K562 (cell line): ENCODE data around the gene ARHGAP24. TPM values are rescaled to one million over a fixed set of nuclear protein-coding genes. Genes with fewer than 3 reads are reported as not detected.

Source experiments
- ATAC-seq: fragments of 200-7000 bp; cut with Tn5 transposase; 3 replicates; pipeline ENCODE4 v1.9.1; 2020; ENCODE audit warnings: moderate library complexity
- BruUV-seq: library from RNA; stranded (reverse); fragments of 400-500 nt; replicated peaks from 2 replicates; lab custom pipeline; 2021; lab: Mats Ljungman, UMichigan
- CTCF ChIA-PET: fragments of 300-600 bp; formaldehyde crosslinking; extraction: SDS; loops from one replicate; lab custom pipeline; 2021; ENCODE audit warnings: low intra/inter-chr PET ratio; lab: Yijun Ruan, JAX
- POLR2A ChIA-PET: fragments of 300-600, 350-650 bp; sonication (Branson Sonifier 250); formaldehyde crosslinking; extraction: SDS; loops from one replicate; lab custom pipeline; 2021; ENCODE audit warnings: antibody characterized with exemption, inconsistent platforms; lab: Yijun Ruan, JAX
- DNase-seq, 4 experiments: peaks; one replicate each; pipeline versions ENCODE4 v3.0.0 to v3.0.0-alpha.2; 2011 to 2018; ENCODE audit warnings: low spot score in 3 of 4, mixed read lengths in 3 of 4; ENCODE audit errors: extremely low read depth in 1 of 4
- FAIRE-seq: peaks from 2 replicates; lab custom pipeline; 2011; peaks lifted over from hg19 to GRCh38; lab: Jason Lieb, UNC
- H2AFZ ChIP-seq: 2 replicates; pipeline ENCODE4 v1.6.0; 2011; ENCODE audit warnings: low read depth, low read length, control low read depth, inconsistent platforms
- H3K27ac ChIP-seq: fragments of 200-600 bp; 3 replicates; pipeline ENCODE4 v1.8.0; 2011; ENCODE audit warnings: low read depth, mild to moderate bottlenecking, control low read depth, inconsistent platforms, low read length, moderate library complexity, mixed read lengths; ENCODE audit errors: extremely low read depth
- H3K27me3 ChIP-seq, 2 experiments: fragments of 300-600 bp in 1 of 2; 2 replicates in 1 of 2; 3 replicates in 1 of 2; pipeline versions ENCODE4 v1.6.0 to v1.8.0; 2011; ENCODE audit warnings: inconsistent platforms in 2 of 2, low read length in 2 of 2, mild to moderate bottlenecking in 1 of 2, mixed read lengths in 1 of 2, moderate library complexity in 1 of 2; ENCODE audit not compliant: control insufficient read depth in 2 of 2, insufficient read depth in 2 of 2
- H3K36me3 ChIP-seq: fragments of 300-600 bp; 3 replicates; pipeline ENCODE4 v1.8.0; 2011; ENCODE audit warnings: mild to moderate bottlenecking, low read length, inconsistent platforms; ENCODE audit not compliant: control insufficient read depth, insufficient read depth
- H3K4me1 ChIP-seq, 2 experiments: fragments of 200-600 bp in 1 of 2; replicated peaks in 1 of 2; 2 replicates in 1 of 2; 3 replicates in 1 of 2; pipeline versions ENCODE4 v1.5.1 to v1.8.0; 2011; ENCODE audit warnings: inconsistent platforms in 2 of 2, low read length in 2 of 2, mild to moderate bottlenecking in 1 of 2, mixed read lengths in 1 of 2, moderate library complexity in 1 of 2; ENCODE audit not compliant: control insufficient read depth in 2 of 2, insufficient read depth in 2 of 2
- H3K4me2 ChIP-seq: 2 replicates; pipeline ENCODE4 v1.6.1; 2011; ENCODE audit warnings: low read length, control low read depth, inconsistent platforms, mixed read lengths; ENCODE audit not compliant: insufficient read depth
- H3K4me3 ChIP-seq: fragments of 200-600 bp; sonication (generic), shearing (Covaris generic); 2 replicates; pipeline ENCODE4 v1.5.1; 2016; ENCODE audit warnings: control low read depth, inconsistent platforms
- H3K79me2 ChIP-seq: fragments of 200-600 bp; 3 replicates; pipeline ENCODE4 v1.8.0; 2011; ENCODE audit warnings: low read length, inconsistent platforms; ENCODE audit not compliant: control insufficient read depth, insufficient read depth
- H3K9ac ChIP-seq, 2 experiments: 2 replicates each; pipeline versions ENCODE4 v1.6.0 to v1.6.1; 2011; ENCODE audit warnings: low read depth in 2 of 2, low read length in 2 of 2, control low read depth in 1 of 2, inconsistent platforms in 1 of 2, mild to moderate bottlenecking in 1 of 2, mixed read lengths in 1 of 2; ENCODE audit not compliant: insufficient read depth in 1 of 2
- H3K9me1 ChIP-seq: one replicate; pipeline ENCODE4 v1.6.0; 2011; ENCODE audit warnings: inconsistent platforms, mild to moderate bottlenecking, low read length, moderate library complexity; ENCODE audit not compliant: control insufficient read depth, insufficient read depth
- H3K9me3 ChIP-seq: replicated peaks from 2 replicates; pipeline ENCODE4 v1.5.1; 2011; ENCODE audit warnings: low read depth, low read length, inconsistent platforms; ENCODE audit not compliant: control insufficient read depth, insufficient read depth
- H4K20me1 ChIP-seq: replicated peaks from 2 replicates; pipeline ENCODE4 v1.6.1; 2011; ENCODE audit warnings: low read length, inconsistent platforms, mixed read lengths; ENCODE audit not compliant: control insufficient read depth, insufficient read depth
- FOXP1 ChIP-seq: sonication (generic); formaldehyde crosslinking; IDR thresholded peaks from 2 replicates; pipeline ENCODE4 v1.8.0; 2022; ENCODE audit warnings: mild to moderate bottlenecking, missing genetic modification reagents
- TEAD1 ChIP-seq, 2 experiments: fragments of 450-650 bp in 1 of 2; sonication (generic) in 1 of 2; formaldehyde crosslinking; IDR thresholded peaks; 2 replicates each; pipeline versions ENCODE4 v1.4.0 to v1.8.0; 2020 to 2022; ENCODE audit warnings: mild to moderate bottlenecking in 2 of 2, missing genetic modification reagents in 1 of 2
- ZNF347 ChIP-seq: fragments of 450-650 bp; formaldehyde crosslinking; IDR thresholded peaks from 2 replicates; pipeline ENCODE4 v1.4.0; 2020; ENCODE audit warnings: low read depth, mild to moderate bottlenecking, moderate library complexity
- ZNF507 ChIP-seq: conservative IDR thresholded peaks from 2 replicates; pipeline ENCODE4 v1.6.1; 2017; ENCODE audit warnings: missing genetic modification characterization, missing compliant biosample characterization
- ZNF586 ChIP-seq: fragments of 450-650 bp; formaldehyde crosslinking; conservative IDR thresholded peaks from 2 replicates; pipeline ENCODE4 v1.4.0; 2020; ENCODE audit warnings: mild to moderate bottlenecking, moderate library complexity
- WGBS: fragments of 100-300 bp; shearing (Covaris generic); methylation state at CpG from one replicate; pipeline ENCODE4 v1.1.6; 2016; ENCODE audit warnings: low coverage, mixed read lengths; ENCODE audit not compliant: insufficient coverage; ENCODE audit errors: missing lambda C conversion rate; 5-methylcytosine and 5-hydroxymethylcytosine counted together
- in situ Hi-C: fragments of 300-500 bp; cut with MboI; formaldehyde crosslinking; loops from 4 replicates; pipeline ENCODE4 v1.15.0; 2018; ENCODE audit warnings: inconsistent platforms, mixed read lengths
- intact Hi-C: fragments of 100-400 bp; cut with micrococcal nuclease; formaldehyde crosslinking; loops from 2 replicates; pipeline ENCODE4 v1.14.2; 2022
- polyA plus RNA-seq, 8 experiments: library from polyadenylated mRNA; depleted of rRNA in 4 of 8; stranded (reverse) in 5 of 8; unstranded in 3 of 8; fragments of >200 nt; fragmentation: Nextera tagmentation in 2 of 8; fragmentation: Illumina TruSeq in 1 of 8; extraction: Ambion mirVana in 2 of 8; extraction: Trizol in 1 of 8; gene quantifications; 2 replicates each; pipeline versions ENCODE4 v1.2.1 to v1.2.3, GENCODE V29; 2011 to 2014; ENCODE audit warnings: inconsistent platforms in 1 of 8, missing spikeins in 1 of 8
- total RNA-seq, 7 experiments: library from RNA; depleted of rRNA in 6 of 7; stranded (reverse); fragments of >200 nt in 6 of 7; fragmentation: Illumina TruSeq in 2 of 7; extraction: Trizol in 2 of 7; gene quantifications; 2 replicates each; pipeline versions ENCODE4 v1.2.1 to v1.2.3, GENCODE V29; 2011 to 2021; ENCODE audit warnings: low replicate concordance in 1 of 7
- TF ChIP-seq, protein P1 (sequence below): fragments of 450-650 bp; formaldehyde crosslinking; IDR thresholded peaks from 2 replicates; pipeline ENCODE4 v1.4.0; 2020; ENCODE audit warnings: mild to moderate bottlenecking, mixed read lengths

Gene ARHGAP24
- total and polyA plus RNA-seq, 9 of the 15 experiments (the other 6 are each of a cell fraction or from before 2014, with no cell fraction given): 8.0 to 22.6 (median 14.0) TPM

DNA sequence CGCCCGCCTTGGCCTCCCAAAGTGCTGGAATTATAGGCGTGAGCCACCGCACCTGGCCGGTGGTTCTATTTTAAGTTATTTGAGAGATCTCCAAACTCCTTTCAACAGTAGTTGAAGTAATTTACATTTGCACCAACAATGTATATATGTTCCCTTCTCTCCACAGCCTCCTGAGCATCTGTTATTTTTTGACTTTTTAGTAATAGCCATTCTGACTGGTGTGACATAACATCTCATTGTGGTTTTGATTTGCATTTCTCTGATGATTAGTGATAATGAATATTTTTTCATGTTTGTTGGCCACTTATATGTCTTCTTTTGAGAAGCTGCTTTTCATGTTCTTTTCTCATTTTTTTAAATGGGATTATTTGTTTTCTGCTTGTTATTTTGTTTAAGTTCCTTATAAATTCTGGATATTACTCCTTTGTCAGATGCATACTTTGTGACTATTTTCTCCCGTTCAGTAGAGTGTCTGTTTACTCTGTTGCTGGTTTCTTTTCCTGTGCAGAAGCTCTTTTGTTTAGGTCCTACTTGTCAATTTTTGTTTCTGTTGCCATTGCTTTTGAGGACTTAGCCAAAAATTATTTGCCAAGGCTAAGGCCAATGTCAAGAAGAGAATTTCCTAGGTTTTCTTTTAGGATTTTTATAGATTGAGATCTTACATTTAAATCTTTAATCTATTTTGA lies 213.2 kb downstream of the ARHGAP24 start:
- DNase-seq (no peak), ATAC-seq (no peak), FAIRE-seq (no peak)
- H3K27me3 ChIP-seq: no peaks in the 10 kb centered on the region
- H3K79me2 ChIP-seq: peaks cover 3% of the 10 kb centered on the region; the same call in 1 of the 3 replicates
- WGBS: 58% methylated on average over 6 of the region's 6 CpGs
- H3K4me2 ChIP-seq: no peak overlapping the region
- CTCF ChIA-PET: no interaction called here
- H3K36me3 ChIP-seq: no peaks in the 10 kb centered on the region
- TF ChIP-seq ZNF507 (tag): no peak
- intact Hi-C loops: no loop called here
- no peaks in the 10 kb centered on the region for H3K4me1 ChIP-seq
- BruUV-seq: no TSS peak
- POLR2A ChIA-PET: interaction anchor here (1.2 kb wide), 1 partner anchor 10 kb away, joined by 3 read pairs; no protein-coding TSS in a partner anchor
- no peak overlapping the region for H3K27ac ChIP-seq
- H3K4me3 ChIP-seq: no peak overlapping the region
- H3K9me1 ChIP-seq: no peaks in the 10 kb centered on the region
- H2AFZ ChIP-seq: no peak overlapping the region
- no peaks in the 10 kb centered on the region for H3K9me3 ChIP-seq
- no peak overlapping the region for H3K9ac ChIP-seq
- in situ Hi-C loops: no loop called here
- H4K20me1 ChIP-seq: no peaks in the 10 kb centered on the region

DNA sequence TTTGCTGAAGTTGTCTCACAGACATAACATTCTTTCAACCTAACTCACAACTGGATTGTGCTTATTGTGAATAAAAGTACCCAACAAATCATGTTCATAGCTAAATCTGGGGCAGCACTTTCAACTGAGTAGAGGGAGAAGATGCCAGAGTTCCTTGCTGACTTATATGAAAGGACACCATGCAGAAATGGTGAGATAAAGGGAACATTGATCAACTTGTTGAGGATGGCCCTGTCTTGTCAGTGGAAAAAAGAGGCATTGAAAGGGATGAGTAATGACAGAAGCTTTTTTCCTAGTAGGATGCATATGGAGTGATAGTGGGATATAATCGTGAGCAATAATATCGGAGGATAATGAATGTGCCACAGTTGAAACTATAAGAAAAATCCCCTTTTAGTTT lies 221.7 kb downstream of the ARHGAP24 start:
- Histone ChIP-seq H3K79me2 (no peaks in the 10 kb centered on the region), H3K27me3 (no peaks in the 10 kb centered on the region), H4K20me1 (no peaks in the 10 kb centered on the region), H3K9me3 (no peaks in the 10 kb centered on the region), H3K4me2 (no peak overlapping the region), H3K27ac (no peak overlapping the region), H3K36me3 (no peaks in the 10 kb centered on the region), H2AFZ (no peak overlapping the region), H3K9ac (no peak overlapping the region), H3K4me3 (no peak overlapping the region), H3K9me1 (no peaks in the 10 kb centered on the region), H3K4me1 (no peaks in the 10 kb centered on the region)
- ATAC-seq (no peak), DNase-seq (no peak), FAIRE-seq (no peak)
- TF ChIP-seq ZNF586 (CRISPR knock-in tag): no peak
- TF ChIP-seq TEAD1 (CRISPR knock-in tag; IDR thresholded peaks at IDR 0.05): no peak
- TF ChIP-seq, protein P1, sequence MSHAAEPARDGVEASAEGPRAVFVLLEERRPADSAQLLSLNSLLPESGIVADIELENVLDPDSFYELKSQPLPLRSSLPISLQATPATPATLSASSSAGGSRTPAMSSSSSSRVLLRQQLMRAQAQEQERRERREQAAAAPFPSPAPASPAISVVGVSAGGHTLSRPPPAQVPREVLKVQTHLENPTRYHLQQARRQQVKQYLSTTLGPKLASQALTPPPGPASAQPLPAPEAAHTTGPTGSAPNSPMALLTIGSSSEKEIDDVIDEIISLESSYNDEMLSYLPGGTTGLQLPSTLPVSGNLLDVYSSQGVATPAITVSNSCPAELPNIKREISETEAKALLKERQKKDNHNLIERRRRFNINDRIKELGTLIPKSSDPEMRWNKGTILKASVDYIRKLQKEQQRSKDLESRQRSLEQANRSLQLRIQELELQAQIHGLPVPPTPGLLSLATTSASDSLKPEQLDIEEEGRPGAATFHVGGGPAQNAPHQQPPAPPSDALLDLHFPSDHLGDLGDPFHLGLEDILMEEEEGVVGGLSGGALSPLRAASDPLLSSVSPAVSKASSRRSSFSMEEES (CRISPR knock-in tag): no peak
- TF ChIP-seq ZNF347 (CRISPR knock-in tag): no peak
- TF ChIP-seq FOXP1: no peak
- in situ Hi-C loops: no loop called here
- WGBS: 71% methylated on average over 2 of the region's 2 CpGs
- CTCF ChIA-PET: no interaction called here
- intact Hi-C loops: no loop called here
- POLR2A ChIA-PET: no interaction called here
- BruUV-seq: no TSS peak
